K562 (cell line): ENCODE results near the gene VEGFC.

ENCODE experiments used
- CBX8 ChIP-seq: fragments of 200-600 bp; sonication (generic); IDR thresholded peaks from 2 replicates; pipeline ENCODE4 v1.6.1; 2012; ENCODE audit warnings: borderline replicate concordance, mixed run types, low read depth, mild to moderate bottlenecking, moderate library complexity, mixed read lengths, low read length, control low read depth, inconsistent platforms; ENCODE audit not compliant: poor library complexity, severe bottlenecking; ENCODE audit errors: extremely low read depth
- SAFB ChIP-seq: fragments of 200-400 bp; formaldehyde crosslinking; IDR thresholded peaks from 2 replicates; pipeline ENCODE4 v1.6.1; 2017; ENCODE audit warnings: low read depth, low read length, borderline replicate concordance
- SMARCA4 ChIP-seq: fragments of 450-650 bp; IDR thresholded peaks from 2 replicates; pipeline ENCODE4 v1.6.1; 2016
- ZNF239 ChIP-seq: fragments of 250-450 bp; sonication (Bioruptor Pico); IDR thresholded peaks from 2 replicates; pipeline ENCODE4 v1.4.0; 2020; ENCODE audit warnings: mild to moderate bottlenecking

DNA sequence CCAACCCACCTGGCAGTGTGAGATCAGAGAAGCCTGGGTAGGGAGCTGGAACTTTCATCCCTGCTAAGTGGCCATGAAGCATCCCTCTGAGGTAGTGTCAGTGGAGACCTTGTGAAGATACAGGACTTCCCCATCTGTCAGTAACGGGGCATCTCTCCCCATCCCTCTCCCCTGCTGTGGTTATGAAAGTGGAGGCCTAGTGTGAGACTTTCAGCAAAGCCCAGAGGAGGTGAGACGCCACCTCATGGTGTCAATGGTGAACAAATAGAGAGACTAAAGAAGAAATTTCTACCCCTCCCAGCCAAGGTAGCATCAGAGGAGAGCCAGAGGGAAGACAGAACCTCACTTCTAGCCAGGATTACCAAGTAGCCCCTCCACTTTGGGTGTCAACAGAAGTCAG lies 150.2 kb downstream of the VEGFC start:
- TF ChIP-seq SAFB (no peak), CBX8 (no peak), ZNF239 (no peak), SMARCA4 (no peak)
